Measurements from ENCODE around the gene SLFN5. TPM values are rescaled to one million over a fixed set of nuclear protein-coding genes. Genes with fewer than 3 reads are reported as not detected.
"Not testable (repeated sequence)": the region's sequence is repeated elsewhere in the genome, so short reads cannot be mapped to it uniquely, and the experiment has no call there.

SLFN5 gene
- 11.4 TPM for total RNA-seq
- long read RNA-seq, partial matches to known transcripts, result 0 of 3 reads
- long read RNA-seq, other reads (novel, unspliced or antisense), result 3 of 3 reads

GRCh38 chr17:35242805-35243560 is at the start of gene SLFN5:
Gene SLFN5 (plus strand): TSS chr17:35243072. CDS start chr17:35258691, 15,619 bp downstream.
- intact Hi-C loops (cut with DNase I), result no loop called here
- DNase-seq (peak; percentile 97), ATAC-seq (ENCODE audit: poor library complexity) (peak; percentile 97)

GRCh38 chr17:35194001-35194400 is 48.9 kb upstream of the SLFN5 start, which contains the start of gene SLC35G3:
Gene SLC35G3 (minus strand): TSS chr17:35194393. CDS start chr17:35194307, 86 bp downstream.
- DNase-seq; intact Hi-C loops (cut with DNase I); ATAC-seq (ENCODE audit: poor library complexity): not testable (repeated sequence)

GRCh38 chr17:35195062-35195461 is 47.8 kb upstream of the SLFN5 start:
- intact Hi-C loops (cut with DNase I); ATAC-seq (ENCODE audit: poor library complexity); DNase-seq: not testable (repeated sequence)

- intact Hi-C loops (cut with DNase I); DNase-seq; ATAC-seq (ENCODE audit: poor library complexity): not testable (repeated sequence)
Measured at GRCh38 chr17:35202582-35202981, 40.3 kb upstream of the SLFN5 start.

GRCh38 chr17:35210741-35211140 is 32.1 kb upstream of the SLFN5 start:
- DNase-seq (no peak), ATAC-seq (ENCODE audit: poor library complexity) (no peak)
- intact Hi-C loops (cut with DNase I), result no loop called here

- intact Hi-C loops (cut with DNase I), result no loop called here
- ATAC-seq (ENCODE audit: poor library complexity) (no peak), DNase-seq (no peak)
Measured at GRCh38 chr17:35212668-35213067, 30.2 kb upstream of the SLFN5 start.

GRCh38 chr17:35213412-35213940 is 29.4 kb upstream of the SLFN5 start:
- DNase-seq (no peak), ATAC-seq (ENCODE audit: poor library complexity) (no peak)
- intact Hi-C loops (cut with DNase I), result no loop called here

- ATAC-seq (ENCODE audit: poor library complexity), result no peak
- intact Hi-C loops (cut with DNase I), result no loop called here
Measured at GRCh38 chr17:35214192-35214591, 28.7 kb upstream of the SLFN5 start.

GRCh38 chr17:35214631-35215273 is 28.1 kb upstream of the SLFN5 start:
- intact Hi-C loops (cut with DNase I), result no loop called here
- DNase-seq, result no peak
- no peak for ATAC-seq (ENCODE audit: poor library complexity)

More at GRCh38 chr17:35214192-35214591, 28.7 kb upstream of the SLFN5 start:
- no peak for DNase-seq

- DNase-seq, result no peak
- no peak for ATAC-seq (ENCODE audit: poor library complexity)
- intact Hi-C loops (cut with DNase I), result no loop called here
Measured at GRCh38 chr17:35217107-35217506, 25.8 kb upstream of the SLFN5 start.

- intact Hi-C loops (cut with DNase I), result no loop called here
- ATAC-seq (ENCODE audit: poor library complexity), result no peak
- no peak for DNase-seq
Measured at GRCh38 chr17:35218915-35219314, 24.0 kb upstream of the SLFN5 start.

GRCh38 chr17:35222452-35222851 is 20.4 kb upstream of the SLFN5 start:
- ATAC-seq (ENCODE audit: poor library complexity), result no peak
- intact Hi-C loops (cut with DNase I), result no loop called here
- DNase-seq, result no peak

- no peak for ATAC-seq (ENCODE audit: poor library complexity)
- intact Hi-C loops (cut with DNase I), result no loop called here
- no peak for DNase-seq
Measured at GRCh38 chr17:35224436-35224835, 18.4 kb upstream of the SLFN5 start.

GRCh38 chr17:35227546-35227945 is 15.3 kb upstream of the SLFN5 start:
- no peak for ATAC-seq (ENCODE audit: poor library complexity)
- intact Hi-C loops (cut with DNase I), result no loop called here
- DNase-seq, result no peak

GRCh38 chr17:35229638-35230037 is 13.2 kb upstream of the SLFN5 start:
- DNase-seq (no peak), ATAC-seq (ENCODE audit: poor library complexity) (no peak)
- intact Hi-C loops (cut with DNase I), result no loop called here

GRCh38 chr17:35234315-35234714 is 8.6 kb upstream of the SLFN5 start:
- intact Hi-C loops (cut with DNase I); ATAC-seq (ENCODE audit: poor library complexity); DNase-seq: not testable (repeated sequence)

GRCh38 chr17:35235289-35235688 is 7.6 kb upstream of the SLFN5 start:
- DNase-seq (no peak), ATAC-seq (ENCODE audit: poor library complexity) (no peak)
- intact Hi-C loops (cut with DNase I), result no loop called here

- DNase-seq, result no peak
- ATAC-seq (ENCODE audit: poor library complexity), result no peak
- intact Hi-C loops (cut with DNase I), result no loop called here
Measured at GRCh38 chr17:35235917-35236316, 7.0 kb upstream of the SLFN5 start.

GRCh38 chr17:35236821-35237220 is 6.1 kb upstream of the SLFN5 start:
- DNase-seq (no peak), ATAC-seq (ENCODE audit: poor library complexity) (no peak)
- intact Hi-C loops (cut with DNase I), result no loop called here

GRCh38 chr17:35238821-35239220 is 4.1 kb upstream of the SLFN5 start:
- ATAC-seq (ENCODE audit: poor library complexity) (no peak), DNase-seq (no peak)
- intact Hi-C loops (cut with DNase I), result no loop called here
